Psoas muscle (tissue), 8 donors: ENCODE data around the gene KRR1. TPM values are rescaled to one million over a fixed set of nuclear protein-coding genes. Genes with fewer than 3 reads are reported as not detected.

Source experiments
- ATAC-seq, 4 donors: fragments of 200-7000 bp; cut with Tn5 transposase; one replicate each; pipeline ENCODE4 v1.9.1; 2020; ENCODE audit warnings: moderate library complexity in 3 of 4, mild to moderate bottlenecking in 2 of 4
- DNase-seq, 2 donors: peaks; one replicate each; pipeline ENCODE4 v3.0.0-alpha.2; 2020
- H3K27ac ChIP-seq: fragments of 200-600 bp; one replicate; pipeline ENCODE4 v1.8.0; 2022
- H3K27me3 ChIP-seq, 3 donors: fragments of 200-600 bp in 1 of 3; one replicate each; pipeline versions ENCODE4 v1.6.1 to v1.8.0; 2013 to 2022; ENCODE audit warnings: low read length in 2 of 3, mild to moderate bottlenecking in 2 of 3, moderate library complexity in 1 of 3; ENCODE audit not compliant: insufficient read depth in 3 of 3
- H3K36me3 ChIP-seq, 2 donors: fragments of 200-600 bp in 1 of 2; one replicate each; pipeline versions ENCODE4 v1.6.1 to v1.8.0; 2013 to 2022; ENCODE audit warnings: low read depth in 1 of 2, mild to moderate bottlenecking in 1 of 2, moderate library complexity in 1 of 2; ENCODE audit not compliant: insufficient read depth in 1 of 2
- H3K4me1 ChIP-seq: fragments of 200-600 bp; one replicate; pipeline ENCODE4 v1.8.0; 2022
- H3K4me3 ChIP-seq: fragments of 200-600 bp; one replicate; pipeline ENCODE4 v1.8.0; 2022; ENCODE audit warnings: mild to moderate bottlenecking
- H3K9me3 ChIP-seq: fragments of 200-600 bp; one replicate; pipeline ENCODE4 v1.8.0; 2022
- CTCF ChIP-seq: fragments of 200-600 bp; IDR thresholded peaks from one replicate; pipeline ENCODE4 v1.8.0; 2022; ENCODE audit warnings: antibody characterized with exemption
- WGBS, 3 donors: extraction: QIAGEN DNeasy Blood & Tissue Kit; methylation state at CpG; one replicate each; pipeline versions ENCODE4 v1.1.6 to v1.1.7; 2013; 5-methylcytosine and 5-hydroxymethylcytosine counted together
- intact Hi-C, 2 donors: fragments of 100-400 bp; cut with DNase I; formaldehyde crosslinking; loops; one replicate each; pipeline versions ENCODE4 v1.11.0 to v1.14.2; 2022
- long read RNA-seq, 2 donors: library from polyadenylated mRNA; unstranded; transcript quantifications; one replicate each; pipeline ENCODE4 v2.0.0, GENCODE V29; 2021
- polyA plus RNA-seq, 3 donors: library from polyadenylated mRNA; stranded (reverse); fragments of 200-250 nt; gene quantifications; one replicate each; pipeline ENCODE4 v1.2.3, GENCODE V29; 2013
- total RNA-seq, 4 donors: library from RNA; stranded (reverse); fragmentation: NEBNext Ultra II Directional in 2 of 4; extraction: Animal tissue kit (Norgen Biotek cat#: 25700) in 2 of 4; gene quantifications; one replicate each; pipeline versions ENCODE4 v1.2.1 to v1.2.4, GENCODE V29; 2021 to 2023
- donor health status: healthy with polysubstance abuse.
- donor health status: DM: no; HTN: no; CAD: no; lungs with moderate emphysema.
- donor health status: Bipolar disorder and iron deficiency.
- donor health status: healthy.
- donor health status: DM: yes; HTN: yes; CAD: no.
- donor health status: DM: no; HTN: no; CAD: no.
- donor health status: DM: no; HTN: no; CAD: no.
- donor health status: DM: yes; HTN: yes; CAD: no.

The KRR1 gene
- 10 to 100 TPM; 43.1 to 64.9 (median 50.9) TPM for total RNA-seq
- polyA plus RNA-seq, result 10 to 100 TPM; 15.7 to 40.4 (median 32.4) TPM
- long read RNA-seq, donor 1, full-length matches to known transcripts, result 6 of 9 reads
- long read RNA-seq, donor 1, partial matches to known transcripts, result 1 of 9 reads
- long read RNA-seq, donor 1, other reads (novel, unspliced or antisense), result 2 of 9 reads
- long read RNA-seq, donor 2, full-length matches to known transcripts, result 24 of 37 reads
- long read RNA-seq, donor 2, partial matches to known transcripts, result 4 of 37 reads
- long read RNA-seq, donor 2, other reads (novel, unspliced or antisense), result 9 of 37 reads

GRCh38 chr12:75511116-75512048, at the start of gene KRR1:
Gene KRR1, minus strand, starts transcription at chr12:75511609. Its CDS starts 12 bp downstream, at chr12:75511597.
- peak; percentile 99 to 100 (median 100) for ATAC-seq
- WGBS, 3 donors, result 3 to 4% (median 4%) methylated on average over 47 of the region's 47 CpGs

GRCh38 chr12:75560167-75560566, 48.8 kb upstream of the KRR1 start:
- Histone ChIP-seq H3K4me3 (no peak overlapping the region), H3K4me1 (no peaks in the 10 kb centered on the region), H3K9me3 (no peaks in the 10 kb centered on the region), H3K36me3 (no peaks in the 10 kb centered on the region), H3K27ac (no peak overlapping the region), H3K27me3 (no peaks in the 10 kb centered on the region)
- intact Hi-C loops, result no loop called here
- peak; percentile 22 for TF ChIP-seq CTCF
- ATAC-seq (no peak), DNase-seq (no peak)
- WGBS, 3 donors, result 20 to 29% (median 25%) methylated on average over 2 of the region's 2 CpGs

More at GRCh38 chr12:75511116-75512048, at the start of gene KRR1:
- intact Hi-C loops, result loop anchor here in 1 of 2 donors (2.0 to 5.0 kb wide), 2 partner anchors 121 to 521 kb away; partner anchors contain the start of genes GLIPR1L2 and PHLDA1
- TF ChIP-seq CTCF, result no peak
- H3K27ac ChIP-seq, result peak within 1 kb of the TSS; percentile 84
- peaks cover 24% of the 10 kb centered on the region for H3K4me1 ChIP-seq
- peaks cover 0 to 7% of the 10 kb centered on the region in 2 donors for H3K36me3 ChIP-seq
- peak within 1 kb of the TSS; percentile 91 for H3K4me3 ChIP-seq
- no peaks in the 10 kb centered on the region for H3K9me3 ChIP-seq
- peak; percentile 89 to 94 for DNase-seq
- H3K27me3 ChIP-seq, result no peaks in the 10 kb centered on the region

- no peaks in the 10 kb centered on the region for H3K9me3 ChIP-seq
- intact Hi-C loops, result loop anchor here in 1 of 2 donors (10.0 kb wide), 1 partner anchor 477 kb away; the partner anchor contains the start of gene PHLDA1
- TF ChIP-seq CTCF, result no peak
- no peak overlapping the region for H3K4me3 ChIP-seq
- WGBS, 3 donors, result 93 to 96% (median 93%) methylated on average over 3 of the region's 3 CpGs
- H3K4me1 ChIP-seq, result no peaks in the 10 kb centered on the region
- H3K36me3 ChIP-seq, result no peaks in the 10 kb centered on the region
- no peaks in the 10 kb centered on the region for H3K27me3 ChIP-seq
- DNase-seq, result no peak
- H3K27ac ChIP-seq, result no peak overlapping the region
- ATAC-seq, result no peak
Observed at GRCh38 chr12:75558287-75558686, 46.9 kb upstream of the KRR1 start.

GRCh38 chr12:75556311-75556899, 45.0 kb upstream of the KRR1 start:
- Histone ChIP-seq H3K4me1 (no peaks in the 10 kb centered on the region), H3K36me3 (no peaks in the 10 kb centered on the region), H3K27ac (no peak overlapping the region), H3K4me3 (no peak overlapping the region), H3K27me3 (no peaks in the 10 kb centered on the region), H3K9me3 (no peaks in the 10 kb centered on the region)
- TF ChIP-seq CTCF, result no peak
- ATAC-seq (no peak), DNase-seq (no peak)
- WGBS, 3 donors, result 27 to 38% (median 28%) methylated on average over 3 of the region's 3 CpGs
- intact Hi-C loops, result loop anchor here in 1 of 2 donors (10.0 kb wide), 1 partner anchor 478 kb away; the partner anchor contains the start of gene PHLDA1
